Measurements from ENCODE around the gene ADCY9.

The ADCY9 gene

GRCh38 chr16:3986235-3986544 lies 130.1 kb downstream of the ADCY9 start:
- no peak overlapping the region for H3K4me3 ChIP-seq (ENCODE audit: low read depth, low read length)
- ChIA-PET POLR2A (no interaction called here), CTCF (interaction anchor here (1.2 to 7.4 kb wide), 2 partner anchors 10 to 268 kb away, joined by 4 to 67 read pairs; no protein-coding TSS in a partner anchor)
- TF ChIP-seq CTCF (IDR thresholded peaks at IDR 0.05; ENCODE audit: insufficient read depth, low read length, missing control alignments) = no peak
- DNase-seq (ENCODE audit: low read depth, low spot score) = no peak

DNA sequence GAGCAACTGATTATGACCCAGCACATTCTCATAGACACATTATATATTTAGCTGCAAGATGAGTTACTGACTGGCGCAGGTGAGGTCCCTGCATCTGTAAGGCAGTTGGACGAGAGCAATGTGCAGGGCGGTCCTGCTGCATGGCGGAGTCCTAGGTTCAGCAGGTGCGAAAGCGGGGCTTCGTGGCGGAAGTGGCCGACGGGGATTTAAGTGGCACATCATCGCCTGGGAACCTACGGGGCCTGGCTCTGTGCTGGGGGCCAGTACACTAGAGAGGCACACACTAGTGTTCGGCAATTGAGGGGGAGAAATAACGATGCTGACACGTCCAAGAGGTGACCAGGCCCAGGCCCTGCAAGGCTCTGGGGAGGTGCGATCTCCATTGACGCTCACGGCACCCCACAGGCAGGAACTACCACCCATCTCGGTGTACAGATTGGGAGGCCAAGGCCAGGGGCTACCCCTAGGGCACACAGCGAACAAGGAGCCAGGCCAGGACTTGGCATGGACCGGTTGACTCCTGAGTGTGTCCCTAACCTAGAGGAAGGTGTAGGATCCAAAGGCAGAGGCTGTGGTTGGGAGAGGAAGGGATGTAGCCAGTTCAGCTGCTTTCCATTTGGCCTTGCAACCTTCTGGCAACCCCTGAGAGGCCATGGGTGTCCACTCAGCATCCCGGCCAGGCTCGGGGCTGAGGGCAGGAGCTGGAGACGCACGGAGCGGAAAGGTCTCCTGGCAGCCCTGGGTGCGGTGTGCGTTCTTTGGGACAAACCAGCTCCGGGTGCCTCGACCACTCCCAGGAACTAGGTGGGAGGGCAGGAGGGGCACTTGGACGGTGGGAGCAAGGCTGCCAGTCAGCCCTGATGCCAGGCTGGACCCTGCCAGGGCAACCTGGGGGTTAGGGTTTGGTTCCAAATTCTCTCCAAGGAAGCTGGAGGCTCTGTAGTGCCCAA lies 131.9 kb downstream of the ADCY9 start:
- no peak for DNase-seq (ENCODE audit: low read depth, low spot score)
- POLR2A ChIA-PET = no interaction called here
- CTCF ChIA-PET = interaction anchor here (1.2 to 7.4 kb wide), 11 partner anchors 10 to 373 kb away, joined by 3 to 67 read pairs (median 6); partner anchors contain the start of gene SLX4
- TF ChIP-seq CTCF (IDR thresholded peaks at IDR 0.05; ENCODE audit: insufficient read depth, low read length, missing control alignments) = no peak
- no peak overlapping the region for H3K4me3 ChIP-seq (ENCODE audit: low read depth, low read length)

GRCh38 chr16:3983081-3983520 lies 133.1 kb downstream of the ADCY9 start:
- TF ChIP-seq CTCF (IDR thresholded peaks at IDR 0.05; ENCODE audit: insufficient read depth, low read length, missing control alignments) = peak; percentile 89

GRCh38 chr16:3982216-3982615 lies 134.0 kb downstream of the ADCY9 start:
- TF ChIP-seq CTCF (IDR thresholded peaks at IDR 0.05; ENCODE audit: insufficient read depth, low read length, missing control alignments) = no peak
- ChIA-PET POLR2A (no interaction called here), CTCF (interaction anchor here (1.1 to 7.4 kb wide), 16 partner anchors 10 to 423 kb away, joined by 3 to 67 read pairs (median 5); partner anchors contain the start of gene GLIS2)
- H3K4me3 ChIP-seq (ENCODE audit: low read depth, low read length) = no peak overlapping the region
- DNase-seq (ENCODE audit: low read depth, low spot score) = no peak

More at GRCh38 chr16:3983081-3983520, 133.1 kb downstream of the ADCY9 start:
- DNase-seq (ENCODE audit: low read depth, low spot score) = no peak
- ChIA-PET POLR2A (interaction anchor here (1.0 to 1.2 kb wide), 2 partner anchors 270 to 271 kb away, joined by 3 to 4 read pairs; no protein-coding TSS in a partner anchor), CTCF (interaction anchor here (0.7 to 7.4 kb wide), 28 partner anchors 8 to 419 kb away, joined by 3 to 67 read pairs (median 4); partner anchors contain the start of genes GLIS2 and SLX4)
- no peak overlapping the region for H3K4me3 ChIP-seq (ENCODE audit: low read depth, low read length)

GRCh38 chr16:3980253-3981111 lies 135.8 kb downstream of the ADCY9 start:
- POLR2A ChIA-PET = no interaction called here
- DNase-seq (ENCODE audit: low read depth, low spot score) = peak; percentile 23

More at GRCh38 chr16:3980253-3981111, 135.8 kb downstream of the ADCY9 start:
- CTCF ChIA-PET = interaction anchor here (1.2 to 7.4 kb wide), 5 partner anchors 41 to 274 kb away, joined by 4 to 67 read pairs (median 5); no protein-coding TSS in a partner anchor
- no peak for TF ChIP-seq CTCF (IDR thresholded peaks at IDR 0.05; ENCODE audit: insufficient read depth, low read length, missing control alignments)
- H3K4me3 ChIP-seq (ENCODE audit: low read depth, low read length) = no peak overlapping the region
